HG03175 (cell line): ENCODE results near the gene POP4.
"Not testable (repeated sequence)": the region's sequence is repeated elsewhere in the genome, so short reads cannot be mapped to it uniquely, and the experiment has no call there.

ENCODE experiments used
- ATAC-seq: cut with Tn5 transposase; IDR thresholded peaks from one replicate; pipeline ENCODE4 v1.9.1; 2021; ENCODE audit warnings: mild to moderate bottlenecking, moderate library complexity; ENCODE audit not compliant: unreplicated experiment

The POP4 gene, protein sequence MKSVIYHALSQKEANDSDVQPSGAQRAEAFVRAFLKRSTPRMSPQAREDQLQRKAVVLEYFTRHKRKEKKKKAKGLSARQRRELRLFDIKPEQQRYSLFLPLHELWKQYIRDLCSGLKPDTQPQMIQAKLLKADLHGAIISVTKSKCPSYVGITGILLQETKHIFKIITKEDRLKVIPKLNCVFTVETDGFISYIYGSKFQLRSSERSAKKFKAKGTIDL

DNA sequence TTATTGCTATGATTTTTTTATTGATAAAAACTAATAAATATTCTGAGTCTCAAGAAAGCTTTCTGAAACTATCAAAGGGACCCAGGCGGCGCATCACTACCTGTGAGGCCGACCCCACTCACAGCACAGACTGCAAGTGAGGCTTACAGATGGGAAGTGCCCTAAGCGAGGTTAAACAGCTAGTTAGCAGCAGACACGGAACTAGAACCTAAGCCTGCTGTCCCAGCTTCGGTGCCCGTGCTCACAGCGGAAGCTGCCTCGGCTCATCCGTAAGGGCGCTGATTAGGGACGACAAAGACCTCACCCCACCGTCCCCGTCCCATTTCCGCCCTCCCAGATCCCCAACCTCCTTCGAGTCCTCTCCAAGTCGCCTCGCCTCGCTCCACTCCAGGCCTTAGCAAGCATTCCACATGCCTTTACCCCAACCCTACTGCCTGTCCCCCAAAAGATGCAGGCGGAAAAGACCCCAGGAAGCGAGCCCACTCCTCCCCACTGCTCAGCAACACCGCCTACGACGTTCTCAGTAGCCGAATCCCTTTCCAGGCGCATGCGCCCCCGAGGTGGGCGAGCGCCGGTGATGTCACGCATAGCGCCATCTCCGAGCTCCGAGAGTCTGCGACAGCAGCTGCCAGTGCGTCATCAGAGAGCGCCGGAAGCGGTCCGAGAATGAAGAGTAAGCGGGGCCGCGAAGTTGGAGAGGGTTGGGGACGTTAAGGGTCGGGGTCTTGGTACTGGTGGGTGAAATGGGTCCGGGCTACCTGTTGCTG, at the start of gene POP4:
Gene POP4, plus strand, starts transcription at position 631 of the 767 bp plus-strand sequence. Its CDS starts 36 bp downstream, at position 667.
- ATAC-seq, result peak; percentile 62

DNA sequence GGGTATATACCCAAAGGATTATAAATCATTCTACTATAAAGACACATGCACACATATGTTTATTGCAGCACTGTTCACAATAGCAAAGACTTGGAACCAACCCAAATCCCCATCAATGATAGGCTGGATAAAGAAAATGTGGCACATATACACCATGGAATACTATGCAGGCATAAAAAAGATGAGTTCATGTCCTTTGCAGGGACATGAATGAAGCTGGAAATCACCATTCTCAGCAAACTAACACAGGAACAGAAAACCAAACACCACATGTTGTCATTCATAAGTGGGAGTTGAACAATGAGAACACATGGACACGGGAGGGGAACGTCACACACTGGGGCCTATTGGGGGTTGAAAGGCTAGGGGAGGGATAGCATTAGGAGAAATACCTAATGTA, 47.0 kb upstream of the POP4 start:
- ATAC-seq, result not testable (repeated sequence)

DNA sequence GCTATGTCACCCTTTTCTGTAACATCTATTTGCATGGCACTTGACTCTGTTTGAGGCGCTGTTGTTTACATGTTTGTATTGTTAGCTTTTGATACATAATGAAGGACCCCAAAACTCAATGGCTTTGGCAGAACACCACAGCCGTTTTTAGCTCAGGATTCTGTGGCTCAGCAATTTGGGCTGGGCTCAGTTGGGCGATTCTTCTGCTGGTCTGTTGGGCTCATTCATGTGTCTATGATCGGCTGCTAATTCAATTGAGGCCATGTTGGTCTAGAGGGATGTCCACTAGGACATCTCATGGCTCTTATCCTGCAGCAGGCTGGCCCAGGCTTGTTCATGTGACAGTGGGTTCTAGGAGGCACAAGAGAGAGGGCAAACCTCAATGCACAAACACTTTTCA, 46.3 kb upstream of the POP4 start:
- ATAC-seq, result no peak

DNA sequence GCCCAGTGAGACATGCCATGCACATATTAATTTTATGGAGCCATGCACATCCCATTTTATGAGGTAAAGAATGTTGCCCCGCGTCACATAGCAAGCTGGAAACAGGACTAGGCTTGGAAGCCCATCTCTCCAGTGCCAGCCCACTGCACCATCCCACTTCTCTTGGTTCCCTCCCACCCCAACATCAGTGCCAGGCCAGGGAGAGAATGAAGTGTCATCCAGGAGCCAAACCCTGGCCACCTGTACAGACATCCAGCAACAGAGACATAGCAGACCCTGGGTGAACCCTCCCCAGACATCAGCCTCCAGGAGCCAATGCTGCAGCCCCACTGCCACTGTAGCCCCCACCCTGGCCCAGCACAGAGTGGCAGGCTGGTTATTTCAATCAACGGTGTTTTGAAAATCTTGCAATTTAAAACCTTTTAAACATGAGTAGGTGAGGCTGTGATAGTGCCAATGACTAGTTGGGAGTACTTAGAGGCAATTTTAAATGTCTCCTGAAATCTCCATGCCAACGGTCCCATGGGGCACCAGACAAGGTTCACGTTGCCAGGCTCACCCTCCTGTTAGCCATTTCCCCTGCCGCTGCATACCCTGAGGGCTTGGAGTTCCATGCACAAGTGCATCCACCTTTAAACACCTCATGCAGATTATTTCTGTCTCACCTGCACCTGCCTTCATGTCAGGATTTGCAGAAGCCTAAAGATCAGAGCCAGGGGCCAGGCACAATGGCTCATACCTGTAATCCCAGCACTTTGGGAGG, 45.6 kb upstream of the POP4 start:
- ATAC-seq, result no peak

DNA sequence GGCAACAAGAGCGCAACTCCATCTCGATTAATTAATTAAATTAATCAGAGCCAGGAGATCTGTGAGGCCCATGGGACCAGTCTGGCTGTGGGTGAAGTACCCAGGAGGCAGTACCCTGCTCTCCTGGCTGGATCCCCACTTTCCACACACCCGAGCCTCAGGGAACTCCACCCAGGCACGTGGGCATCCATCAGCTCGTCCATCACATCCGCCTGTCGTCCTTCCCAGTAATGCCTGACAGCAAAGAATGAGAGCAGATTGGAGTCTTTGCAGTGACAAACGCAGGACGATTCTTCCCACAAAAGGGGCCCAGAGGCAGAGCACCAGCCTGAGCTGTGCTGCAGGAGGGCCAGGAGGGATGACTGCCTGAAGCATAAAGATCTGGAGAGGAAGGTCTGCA, 44.5 kb upstream of the POP4 start:
- ATAC-seq, result no peak

DNA sequence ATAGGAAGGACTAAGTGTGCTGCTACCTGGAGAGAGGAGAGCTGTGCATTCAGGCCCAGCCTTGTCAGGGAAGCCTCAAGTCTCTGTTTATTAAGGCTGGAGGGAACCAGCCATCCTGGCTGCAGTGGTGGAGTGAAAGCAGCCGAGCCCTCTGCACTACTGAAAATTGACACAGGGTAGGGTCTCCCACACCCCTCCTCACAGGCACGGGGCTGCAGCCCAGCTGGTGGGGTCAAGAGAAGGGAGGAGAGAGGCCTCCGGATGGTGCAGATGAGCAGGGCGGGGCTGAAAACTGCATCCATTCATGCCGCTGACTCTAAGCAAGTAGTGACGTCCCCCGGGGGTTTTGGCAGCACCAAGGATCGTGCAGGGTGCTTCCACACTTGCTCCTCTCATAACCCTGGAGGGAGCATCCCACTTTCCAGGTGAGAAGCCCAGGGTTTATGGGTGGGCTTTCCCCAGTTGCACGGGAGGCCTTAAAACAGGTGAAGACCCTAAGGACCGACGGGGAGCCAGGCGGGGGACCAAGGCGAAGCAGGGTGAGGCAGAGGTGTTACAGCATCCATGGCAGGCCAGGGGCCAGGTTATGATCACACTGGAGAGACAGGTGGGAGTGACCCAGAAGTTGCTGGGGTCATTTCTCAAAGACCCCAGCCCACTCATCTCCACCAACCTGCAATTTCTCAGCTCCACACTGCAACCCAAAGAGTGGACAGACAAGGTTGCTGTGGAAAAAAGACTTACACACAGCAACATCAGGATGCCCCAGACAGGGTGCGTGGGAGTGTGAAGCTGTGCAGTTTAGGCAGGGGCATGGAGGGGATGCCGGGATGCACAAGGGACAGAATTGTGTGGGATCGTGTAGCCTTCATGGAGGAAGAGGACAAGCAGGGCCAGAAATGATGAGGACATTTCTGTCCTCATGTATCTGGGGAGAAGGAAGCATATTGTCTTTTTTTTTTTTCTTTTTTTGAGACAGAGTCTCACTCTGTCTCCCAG, 43.5 kb upstream of the POP4 start:
- ATAC-seq, result no peak

DNA sequence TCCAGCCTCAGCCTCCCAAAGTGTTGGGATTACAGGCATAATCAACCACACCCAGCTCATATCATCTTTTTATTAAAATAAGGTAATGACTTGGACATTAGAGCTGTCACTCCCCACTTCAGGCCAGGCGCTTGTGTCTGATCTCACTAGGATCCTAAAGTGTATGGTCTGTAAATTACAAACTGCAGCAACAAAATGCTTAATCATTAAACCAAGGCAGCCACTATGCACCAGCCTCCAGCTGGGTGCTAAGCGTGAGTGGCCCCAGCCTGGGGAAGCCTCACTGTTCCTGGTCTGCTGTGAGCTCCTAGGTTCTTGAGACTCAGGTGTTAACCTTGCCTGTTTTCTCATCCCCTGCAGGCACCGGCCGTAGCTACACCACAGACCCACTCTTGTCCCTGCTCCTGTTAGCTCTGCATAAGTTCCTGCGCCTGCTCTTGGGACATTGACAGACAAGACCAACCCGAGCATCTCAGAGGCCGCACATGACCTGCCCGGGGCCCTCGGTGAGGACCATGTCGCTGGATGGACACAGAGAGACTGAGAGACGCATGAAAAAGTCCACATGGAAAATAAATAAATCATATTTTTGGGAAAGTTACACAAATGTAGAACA, 42.5 kb upstream of the POP4 start:
- ATAC-seq, result no peak

DNA sequence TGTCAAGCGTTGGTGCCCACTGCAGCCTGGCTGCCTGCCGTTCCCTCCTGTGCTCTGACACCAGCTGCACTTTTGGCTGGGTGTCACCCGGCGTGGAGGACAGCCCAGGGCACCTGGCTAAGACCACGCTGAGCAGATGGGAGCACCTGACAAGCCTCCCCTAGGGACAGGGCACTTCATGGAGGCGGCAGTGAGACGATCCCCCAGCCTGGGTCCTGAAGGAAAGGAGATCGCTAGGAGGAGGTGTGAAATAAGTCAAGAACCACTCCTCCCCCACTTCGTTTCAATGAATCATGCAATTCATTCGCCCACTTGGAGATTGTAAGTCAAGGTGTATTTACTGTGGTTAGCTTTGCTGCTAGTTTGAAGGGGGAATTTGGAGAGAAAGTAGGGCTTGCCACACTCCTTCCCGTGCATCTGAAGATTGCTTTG, 41.5 kb upstream of the POP4 start:
- no peak for ATAC-seq

DNA sequence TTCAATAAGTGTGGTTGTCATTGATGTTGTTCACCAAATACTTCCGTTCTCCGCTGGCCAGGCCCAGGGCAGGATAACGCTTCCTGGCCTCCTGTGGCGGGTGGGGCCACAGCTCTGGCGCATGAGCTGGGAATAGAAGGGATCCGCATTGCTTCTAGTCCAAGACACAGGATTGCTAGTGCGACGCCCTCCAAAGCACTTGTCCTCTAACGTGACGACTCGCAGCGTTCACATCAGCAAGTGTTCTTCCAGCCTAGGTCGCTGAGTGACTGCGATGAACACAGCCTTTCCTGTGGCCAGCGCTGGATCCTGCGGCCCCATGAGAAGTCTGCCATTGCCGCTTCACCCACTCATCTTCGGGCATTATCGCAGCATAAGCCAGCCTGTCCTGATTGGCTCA, 40.9 kb upstream of the POP4 start:
- ATAC-seq, result no peak

DNA sequence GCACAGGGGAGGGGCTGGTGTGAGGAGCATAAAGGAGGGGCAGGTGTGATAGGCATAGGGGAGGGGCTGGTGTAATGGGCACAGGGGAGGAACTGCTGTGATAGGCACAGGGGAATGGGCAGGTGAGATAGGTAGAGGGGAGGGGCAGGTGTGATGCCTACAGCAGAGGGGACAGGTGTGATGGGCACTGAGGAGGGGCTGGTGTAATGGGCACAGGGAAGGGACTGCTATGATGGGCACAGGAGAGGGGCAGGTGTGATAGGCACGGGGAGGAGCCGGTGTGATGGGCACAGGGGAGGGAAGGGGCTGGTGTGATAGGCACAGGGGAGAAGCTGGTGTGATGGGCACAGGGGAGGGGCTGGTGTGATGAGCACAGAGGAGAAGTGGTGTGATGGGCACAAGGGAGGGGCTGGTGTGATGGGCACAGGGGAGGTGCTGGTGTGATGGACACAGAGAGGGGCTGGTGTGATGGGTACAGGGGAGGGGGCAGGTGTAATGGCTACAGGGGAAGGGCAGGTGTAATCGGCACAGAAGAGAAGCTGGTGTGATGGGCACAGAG, 39.5 kb upstream of the POP4 start:
- ATAC-seq, result no peak

DNA sequence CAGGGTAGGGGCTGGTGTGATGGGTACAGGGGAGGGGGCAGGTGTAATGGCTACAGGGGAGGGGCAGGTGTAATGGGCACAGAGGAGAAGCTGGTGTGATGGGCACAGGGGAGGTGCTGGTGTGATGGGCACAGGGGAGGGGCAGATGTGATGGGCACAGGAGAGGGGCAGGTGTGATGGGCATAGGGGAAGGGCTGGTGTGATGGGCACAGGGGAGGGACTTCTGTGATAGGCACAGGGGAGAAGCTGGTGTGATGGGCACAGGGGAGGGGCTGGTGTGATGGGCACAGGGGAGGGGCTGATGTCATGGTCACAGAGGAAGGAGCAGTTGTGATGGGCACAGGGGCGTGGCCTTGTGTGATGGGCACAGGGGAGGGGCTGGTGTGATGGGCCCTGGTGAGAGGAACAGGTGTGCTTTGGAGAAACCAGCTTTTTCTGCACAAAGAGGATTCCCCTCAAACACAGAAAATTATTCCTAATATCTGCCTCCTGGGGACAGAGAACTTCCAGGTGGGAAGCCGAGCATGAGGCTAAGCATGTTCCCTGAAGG, 38.6 kb upstream of the POP4 start:
- ATAC-seq, result no peak

DNA sequence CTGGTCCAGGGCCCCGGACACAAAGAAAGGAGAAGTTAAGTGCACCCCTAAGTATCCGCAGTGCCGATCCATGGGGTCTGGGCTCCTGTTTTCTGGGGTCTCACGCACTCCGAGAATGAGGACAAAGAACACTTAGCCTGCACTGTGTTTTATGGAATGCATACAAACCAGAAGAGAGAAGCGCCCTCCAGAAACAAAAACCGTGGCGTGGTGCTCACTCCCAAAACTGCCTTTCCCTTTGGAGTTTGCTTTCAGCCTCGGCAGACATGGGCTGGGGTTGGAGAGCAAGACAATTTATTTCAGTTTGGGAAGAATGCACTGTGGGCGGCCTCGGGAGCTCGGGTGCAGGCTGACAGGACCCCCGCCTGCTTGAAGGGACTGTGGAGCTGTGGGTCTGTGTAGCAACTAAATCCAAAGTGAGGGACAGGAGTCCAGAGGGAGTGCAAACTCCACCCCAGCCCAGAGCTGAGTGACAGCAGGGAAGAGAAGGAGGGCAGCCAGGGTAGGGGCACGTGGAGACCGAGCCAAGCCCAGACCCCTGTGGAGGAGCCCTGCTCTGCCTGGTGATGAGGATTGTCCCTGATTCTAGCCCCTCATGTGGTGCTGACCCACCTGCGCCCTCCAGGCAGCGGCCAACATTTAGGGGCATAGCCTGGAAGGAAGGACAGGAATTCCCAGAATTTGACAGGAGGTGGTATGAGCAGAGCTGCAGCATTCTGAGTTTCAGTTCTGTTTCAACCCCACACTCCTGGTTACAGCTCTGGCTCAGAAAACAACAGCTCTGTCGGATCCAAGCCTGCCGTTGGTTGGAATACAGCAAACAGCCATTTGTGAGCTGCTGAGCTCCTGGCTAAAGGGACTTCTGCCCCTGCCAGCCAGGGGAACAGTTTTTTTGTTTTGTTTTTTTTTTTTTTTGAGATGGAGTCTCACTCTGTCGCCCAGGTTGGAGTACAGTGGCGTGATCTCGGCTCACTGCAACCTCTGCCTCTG, 37.8 kb upstream of the POP4 start:
- ATAC-seq, result no peak

DNA sequence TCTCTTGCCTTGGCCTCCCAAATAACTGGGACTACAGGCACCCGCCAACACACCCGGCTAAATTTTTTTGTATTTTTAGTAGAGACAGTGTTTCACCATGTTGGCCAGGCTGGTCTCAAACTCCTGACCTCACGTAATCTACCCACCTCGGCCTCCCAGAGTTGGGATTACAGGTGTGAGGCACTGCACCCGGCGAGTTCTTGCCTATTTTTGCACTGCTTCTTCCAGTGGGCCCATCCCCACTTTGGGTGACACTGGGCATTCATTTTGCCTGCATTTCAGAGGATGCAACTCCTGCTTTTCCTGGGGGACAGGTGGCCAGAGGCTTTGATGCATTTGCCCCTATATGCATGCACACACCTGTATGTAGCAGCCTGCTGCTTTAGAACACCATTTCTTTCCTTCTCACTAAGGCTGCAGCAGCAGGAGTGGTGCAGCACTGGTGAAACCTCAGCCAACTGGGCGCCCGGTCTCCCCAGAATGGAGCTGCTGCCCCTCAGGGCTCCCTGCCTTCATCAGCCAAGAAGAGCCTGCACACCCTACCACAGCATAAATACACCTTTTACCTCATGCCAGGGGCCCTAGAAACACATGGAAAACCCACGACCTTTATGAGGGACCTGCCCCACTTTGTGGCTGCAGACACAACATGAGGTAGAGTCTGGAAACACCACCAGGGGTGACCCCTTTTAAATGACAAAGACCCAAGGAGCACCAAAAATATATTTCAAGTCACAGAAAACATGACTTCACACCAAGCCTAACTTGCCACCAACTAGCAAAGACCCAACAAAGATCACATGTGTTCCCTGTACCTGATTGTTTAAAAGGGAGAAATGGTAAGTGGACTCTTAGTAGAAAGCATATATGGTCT, 36.8 kb upstream of the POP4 start:
- no peak for ATAC-seq

DNA sequence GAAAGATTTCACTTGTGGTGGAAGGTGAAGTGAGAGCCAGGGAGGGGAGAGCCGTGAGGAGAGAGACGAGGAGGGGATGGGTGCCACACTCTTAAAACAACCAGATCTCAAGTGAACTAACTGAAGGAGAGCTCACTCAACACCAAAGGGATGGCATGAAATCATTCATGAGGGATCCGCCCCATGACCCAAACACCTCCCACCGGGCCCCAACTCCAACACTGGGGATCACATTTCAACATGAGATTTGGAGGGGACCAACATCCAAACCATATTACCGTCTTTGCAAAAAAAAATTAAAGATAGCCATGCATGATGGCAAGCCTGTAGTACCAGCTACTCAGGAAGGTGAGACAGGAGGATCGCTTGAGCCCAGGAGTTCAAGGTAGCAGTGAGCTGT, 34.9 kb upstream of the POP4 start:
- no peak for ATAC-seq

DNA sequence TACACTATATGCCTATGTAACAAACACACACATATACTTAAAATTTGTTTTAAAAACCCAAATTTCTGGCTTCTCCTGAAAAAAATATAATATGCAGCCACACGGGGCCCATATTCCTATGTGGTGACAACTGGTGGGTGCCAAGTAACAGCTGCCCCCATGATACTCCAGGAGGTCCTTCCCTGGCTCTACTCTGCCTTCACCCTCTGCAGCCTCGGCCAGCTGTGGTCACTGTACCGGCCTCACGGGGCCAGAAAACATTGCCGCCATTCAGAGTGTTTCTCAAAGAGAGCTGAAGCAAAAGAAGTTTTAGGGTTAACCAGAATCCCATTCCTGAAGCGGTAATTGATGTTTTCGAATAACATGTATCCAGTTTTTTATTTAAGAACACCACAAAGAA, 32.6 kb upstream of the POP4 start:
- ATAC-seq, result no peak

DNA sequence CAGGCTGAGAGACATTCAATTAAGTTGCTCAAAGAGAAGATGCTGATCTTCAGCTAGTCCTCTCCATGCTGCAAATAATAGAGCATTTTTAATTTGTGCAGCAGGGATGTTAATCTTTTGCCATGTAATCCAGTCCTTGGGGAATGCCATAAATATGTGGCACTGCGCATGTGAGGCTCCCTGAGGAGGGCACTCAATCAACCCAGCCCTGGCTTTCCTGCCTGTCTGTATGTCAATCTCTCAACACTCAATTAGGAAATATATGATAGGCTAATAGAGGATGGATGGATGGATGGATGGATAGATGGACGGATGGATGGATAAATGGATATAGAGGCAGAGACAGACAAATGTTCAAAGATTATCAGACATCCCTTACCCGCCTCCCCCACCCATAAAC, 31.6 kb upstream of the POP4 start:
- ATAC-seq, result no peak

DNA sequence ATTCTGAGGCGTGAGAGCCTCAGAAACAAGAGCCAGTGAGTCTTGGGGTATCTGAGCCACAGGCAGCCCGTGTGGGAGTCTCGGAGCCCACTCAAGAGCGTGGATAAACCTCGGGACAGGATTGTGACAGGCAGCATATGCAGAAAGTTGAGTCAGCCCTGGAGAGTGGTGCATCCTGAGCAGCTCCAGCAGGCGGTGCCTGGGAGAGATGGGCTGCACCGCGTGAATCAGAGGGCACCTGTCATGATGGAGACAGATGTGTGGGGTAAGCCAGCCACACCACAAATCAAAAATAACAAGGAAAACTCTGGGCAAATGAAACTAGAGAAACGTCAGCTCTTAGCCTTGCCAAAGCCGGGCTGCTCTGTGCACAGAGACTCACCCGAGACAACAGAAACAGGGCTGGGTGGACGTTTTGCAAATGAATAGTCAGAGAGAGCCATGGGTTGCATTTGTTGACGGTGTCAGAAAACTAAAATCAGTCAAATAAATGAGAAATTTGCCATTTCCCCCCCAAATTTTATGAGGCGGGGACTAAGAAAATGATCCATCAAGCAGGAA, 30.0 kb upstream of the POP4 start:
- ATAC-seq, result no peak
